AG20443 (cell line): ENCODE results near the gene DPY19L1.
A peak's percentile ranks its signal among the peaks of the same experiment; 100 is the strongest.
"Not testable (repeated sequence)": the region's sequence is repeated elsewhere in the genome, so short reads cannot be mapped to it uniquely, and the experiment has no call there.

Experiments
- DNase-seq: peaks from one replicate; pipeline ENCODE4 v3.0.0; 2012; ENCODE audit warnings: low spot score, mixed read lengths

Gene DPY19L1

GRCh38 chr7:35037211-35037525 lies at the start of gene DPY19L1:
Gene DPY19L1, minus strand, starts transcription at chr7:35037485. Its CDS starts 91 bp downstream, at chr7:35037394.
- DNase-seq, result no peak

DNA sequence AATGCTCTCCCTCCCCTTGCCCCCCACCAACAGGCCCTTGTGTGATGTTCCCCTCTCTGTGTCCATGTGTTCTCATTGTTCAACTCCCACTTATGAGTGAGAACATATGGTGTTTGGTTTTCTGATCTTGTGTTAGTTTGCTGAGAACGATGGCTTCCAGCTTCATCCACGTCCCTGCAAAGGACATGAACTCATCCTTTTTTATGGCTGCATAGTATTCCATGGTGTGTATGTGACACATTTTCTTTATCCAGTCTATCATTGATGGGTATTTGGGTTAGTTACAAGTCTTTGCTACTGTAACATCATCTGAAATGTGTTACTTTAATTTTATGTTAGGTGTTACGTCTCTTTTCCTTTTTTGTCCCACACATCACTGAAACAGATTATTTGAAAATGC lies 42.2 kb upstream of the DPY19L1 start:
- DNase-seq, result not testable (repeated sequence)

DNA sequence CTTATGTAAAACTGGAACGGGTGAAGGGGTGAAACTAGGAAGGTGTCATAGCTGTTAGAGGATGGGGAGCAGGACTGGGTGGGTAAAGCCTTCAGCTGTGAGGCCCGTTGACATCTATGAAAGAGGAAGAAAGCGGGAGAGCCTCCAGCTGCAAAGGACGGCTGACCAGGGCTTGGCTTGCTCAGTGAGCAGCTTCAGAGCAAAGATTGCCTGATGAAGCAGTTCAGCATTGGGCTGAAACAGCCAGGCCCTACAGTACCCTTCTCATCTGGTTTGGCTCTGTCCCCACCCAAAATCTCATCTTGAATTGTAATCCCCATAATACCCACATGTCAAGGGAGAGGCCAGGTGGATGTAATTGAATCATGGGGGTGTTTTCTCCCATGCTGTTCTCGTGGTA lies 36.7 kb upstream of the DPY19L1 start:
- DNase-seq, result not testable (repeated sequence)

GRCh38 chr7:35072950-35073827 lies 35.9 kb upstream of the DPY19L1 start:
- DNase-seq, result not testable (repeated sequence)

DNA sequence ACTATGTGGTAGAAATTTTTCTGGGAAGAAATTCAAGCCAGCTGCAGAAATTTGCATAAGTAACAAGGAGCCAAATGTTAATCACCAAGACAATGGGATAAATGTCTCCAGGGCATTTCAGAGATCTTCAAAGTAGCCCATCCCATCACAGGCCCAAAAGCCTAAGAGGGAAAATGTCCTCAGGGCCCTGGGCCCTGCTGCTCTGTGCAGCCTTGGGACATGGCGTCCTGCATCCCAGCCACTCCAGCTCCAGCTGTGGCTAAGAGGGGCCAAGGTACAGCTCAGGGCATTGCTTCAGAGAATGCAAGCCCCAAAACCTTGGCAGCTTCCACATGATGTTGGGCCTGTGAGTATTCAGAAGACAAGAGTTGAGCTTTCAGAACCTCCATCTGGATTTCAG lies 31.8 kb upstream of the DPY19L1 start:
- not testable (repeated sequence) for DNase-seq

GRCh38 chr7:35065382-35065781 lies 28.1 kb upstream of the DPY19L1 start:
- DNase-seq, result not testable (repeated sequence)

- DNase-seq, result not testable (repeated sequence)
These were observed 21.3 kb upstream of the DPY19L1 start for GRCh38 chr7:35058571-35058970.

DNA sequence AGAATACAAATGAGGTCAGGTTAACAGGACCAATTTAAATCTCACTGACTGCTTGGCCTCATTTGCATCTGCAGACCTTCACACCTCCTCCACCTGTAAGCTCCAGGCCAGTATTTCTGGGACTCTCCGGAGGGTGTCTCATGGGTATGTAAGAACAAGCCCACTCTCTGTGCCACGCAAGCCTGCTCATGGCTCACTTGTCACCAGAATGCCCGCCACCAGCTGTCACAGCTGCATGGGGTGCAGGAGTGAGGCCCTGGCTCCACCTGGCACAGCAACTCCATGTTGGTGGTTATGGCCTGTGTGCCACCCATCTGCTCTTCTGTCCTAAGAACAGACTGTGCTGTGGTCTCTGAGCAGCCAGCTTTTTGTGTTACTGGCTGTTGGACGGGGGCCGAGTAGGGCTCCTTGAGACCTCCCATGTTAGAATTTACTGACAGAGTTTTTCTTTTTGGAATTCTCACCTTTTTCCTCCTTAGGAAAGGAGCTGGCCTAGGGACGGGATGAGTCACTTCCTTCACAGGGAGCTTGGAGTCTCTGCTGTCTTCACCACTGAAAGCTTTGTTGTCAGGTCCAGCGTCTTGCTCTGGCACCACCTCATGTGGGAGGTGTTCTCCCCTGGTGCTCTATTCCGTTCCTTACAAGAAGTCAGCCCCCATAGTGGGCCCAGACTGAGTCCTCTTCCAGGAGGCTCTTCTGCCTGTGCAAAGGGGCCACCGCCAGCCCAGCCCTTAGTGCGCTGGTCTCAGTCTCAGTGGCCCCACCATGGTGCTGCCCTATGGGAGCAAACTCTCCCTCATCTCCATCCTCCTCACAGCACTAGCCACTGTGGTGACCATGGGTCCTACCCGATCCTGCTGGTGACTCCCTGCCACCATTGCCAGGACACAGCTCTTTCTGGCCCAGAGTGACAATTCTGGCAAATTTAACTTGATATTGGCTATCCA lies 20.5 kb upstream of the DPY19L1 start:
- DNase-seq, result not testable (repeated sequence)

DNA sequence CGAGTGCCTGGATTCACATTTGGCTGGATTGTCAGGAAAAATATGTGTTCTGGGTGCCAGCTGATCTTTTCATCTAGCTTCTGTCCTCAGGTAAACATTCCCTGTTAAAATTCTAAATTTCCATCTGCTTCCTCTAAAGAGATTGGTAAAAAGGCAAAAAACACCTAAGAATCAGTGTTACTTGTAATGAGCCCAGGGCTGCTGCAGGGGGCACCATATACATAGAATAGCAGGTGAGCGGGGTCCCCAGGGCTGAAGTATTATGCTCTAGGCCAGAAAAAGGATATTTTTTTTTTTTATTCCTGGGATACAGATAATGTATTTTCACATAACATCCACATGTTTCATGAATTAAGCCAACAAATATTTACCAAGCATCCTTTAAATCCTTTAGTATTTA lies 18.4 kb upstream of the DPY19L1 start:
- not testable (repeated sequence) for DNase-seq

- DNase-seq, result not testable (repeated sequence)
These were observed 16.3 kb upstream of the DPY19L1 start for GRCh38 chr7:35053488-35054175.

DNA sequence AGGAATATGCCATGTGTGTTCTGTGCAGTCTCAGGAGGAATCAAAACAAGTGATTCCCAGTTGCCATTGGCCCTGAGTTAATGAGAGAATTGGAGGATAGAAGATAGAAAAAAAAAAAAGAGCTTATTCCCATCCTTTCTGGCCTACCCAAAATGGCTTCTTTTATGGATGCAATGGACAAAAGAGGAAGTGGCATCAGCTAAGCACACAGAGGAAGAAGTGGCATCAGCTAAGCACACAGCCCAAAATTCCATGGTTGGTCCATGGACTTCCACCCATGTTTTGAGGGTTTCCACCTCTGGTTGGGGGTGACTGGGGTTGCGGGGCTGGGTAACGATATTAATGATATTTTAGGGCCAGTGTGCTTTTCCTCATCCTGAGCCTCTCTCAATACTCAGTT lies 11.1 kb upstream of the DPY19L1 start:
- DNase-seq, result not testable (repeated sequence)

- DNase-seq, result not testable (repeated sequence)
These were observed 10.6 kb upstream of the DPY19L1 start for GRCh38 chr7:35047912-35048305.

GRCh38 chr7:35047263-35047911 lies 10.1 kb upstream of the DPY19L1 start:
- not testable (repeated sequence) for DNase-seq

GRCh38 chr7:35043301-35043700 lies 6.0 kb upstream of the DPY19L1 start:
- not testable (repeated sequence) for DNase-seq

- no peak for DNase-seq
These were observed 3.6 kb upstream of the DPY19L1 start for GRCh38 chr7:35040906-35041305.

DNA sequence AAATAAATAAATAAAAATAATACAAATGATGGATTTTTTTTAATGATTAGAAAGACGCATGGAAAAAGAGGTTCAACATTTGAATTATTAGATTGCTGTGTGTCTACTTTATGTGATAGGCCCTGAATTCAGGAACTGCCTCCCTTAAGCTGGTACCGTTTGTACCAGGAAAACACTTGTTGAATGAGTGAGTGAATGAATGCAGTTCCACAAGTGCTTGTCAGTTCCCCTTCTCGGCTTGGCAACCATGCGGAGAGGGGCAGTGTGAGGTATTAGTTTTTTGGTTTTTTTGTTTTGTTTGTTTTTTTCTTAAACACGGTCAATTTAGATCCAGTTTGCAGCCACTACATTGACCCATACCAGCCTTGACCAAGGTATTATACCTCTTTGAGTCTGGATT lies 2.1 kb upstream of the DPY19L1 start:
- no peak for DNase-seq

DNA sequence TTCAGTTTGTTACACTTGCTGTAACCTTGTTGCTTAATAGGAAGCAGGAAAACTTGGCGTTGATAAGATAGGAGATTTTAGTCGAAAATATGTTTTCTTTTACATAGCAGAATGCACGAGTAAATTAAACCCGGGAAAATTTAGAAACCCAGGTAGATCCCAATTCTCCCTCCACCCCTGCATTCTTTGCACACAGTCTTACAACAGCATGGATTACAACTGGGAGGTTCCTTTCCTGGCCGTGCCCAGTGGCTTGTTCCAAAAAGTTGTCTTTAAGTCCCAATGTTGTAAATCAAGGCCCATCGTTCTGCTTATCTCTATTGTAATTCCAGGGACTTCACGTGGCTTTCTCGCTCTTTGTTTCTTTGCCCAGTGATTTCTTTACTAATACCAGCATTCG lies 1.1 kb upstream of the DPY19L1 start:
- no peak for DNase-seq

GRCh38 chr7:35037526-35038341 lies 449 bp upstream of the DPY19L1 start:
- DNase-seq, result peak; percentile 98

GRCh38 chr7:35036361-35037171 lies 719 bp downstream of the DPY19L1 start:
- DNase-seq, result peak; percentile 69

DNA sequence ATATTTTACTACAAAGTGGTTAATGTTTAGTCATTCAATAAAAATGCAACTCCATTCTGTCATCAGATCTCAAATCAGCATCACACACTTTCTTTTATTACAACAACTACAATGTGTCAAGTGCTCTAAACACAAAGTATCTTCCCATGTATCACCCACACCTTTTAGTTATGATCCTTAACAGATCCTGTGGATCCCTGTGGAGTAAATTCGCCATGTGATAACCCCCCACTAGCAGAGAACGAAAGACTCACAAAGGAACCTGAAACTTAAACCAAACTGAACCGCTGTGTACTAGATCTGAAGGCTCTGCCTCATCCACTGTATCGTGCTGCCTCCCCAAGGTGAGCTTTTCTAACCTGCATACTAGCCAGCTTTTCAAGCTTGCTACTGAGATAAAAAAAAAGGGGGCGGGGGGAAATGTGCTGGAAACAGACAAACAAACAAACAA lies 1.7 kb downstream of the DPY19L1 start:
- no peak for DNase-seq
